ENCODE results near the gene CLOCK. TPM values are rescaled to one million over a fixed set of nuclear protein-coding genes. Genes with fewer than 3 reads are reported as not detected.

CLOCK gene
- total RNA-seq, 1 donor from 2014 or later: 34.4 TPM

DNA sequence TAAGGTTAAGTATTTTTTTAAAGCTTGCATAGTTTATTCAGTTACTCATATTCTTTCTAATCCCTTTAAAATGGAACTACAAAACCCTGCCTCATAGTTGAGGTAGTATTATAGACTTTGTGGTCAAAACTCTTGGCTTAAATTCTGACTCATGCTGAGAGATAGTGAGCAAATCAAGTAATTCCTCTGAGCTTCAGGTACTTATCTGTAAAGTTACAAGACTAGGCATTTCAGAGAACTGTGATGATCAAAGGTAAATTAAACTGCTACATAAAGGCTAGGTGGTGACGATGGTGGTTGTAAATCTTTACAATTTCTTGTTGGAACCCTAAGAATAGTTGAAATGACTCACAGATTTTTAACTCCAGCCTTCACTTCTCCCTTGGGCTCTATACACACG lies 3.2 kb upstream of the CLOCK start:
- intact Hi-C loops (cut with DNase I): no loop called here
- no peak for TF ChIP-seq POLR2A (IDR thresholded peaks at IDR 0.05)
- TF ChIP-seq, protein P1, sequence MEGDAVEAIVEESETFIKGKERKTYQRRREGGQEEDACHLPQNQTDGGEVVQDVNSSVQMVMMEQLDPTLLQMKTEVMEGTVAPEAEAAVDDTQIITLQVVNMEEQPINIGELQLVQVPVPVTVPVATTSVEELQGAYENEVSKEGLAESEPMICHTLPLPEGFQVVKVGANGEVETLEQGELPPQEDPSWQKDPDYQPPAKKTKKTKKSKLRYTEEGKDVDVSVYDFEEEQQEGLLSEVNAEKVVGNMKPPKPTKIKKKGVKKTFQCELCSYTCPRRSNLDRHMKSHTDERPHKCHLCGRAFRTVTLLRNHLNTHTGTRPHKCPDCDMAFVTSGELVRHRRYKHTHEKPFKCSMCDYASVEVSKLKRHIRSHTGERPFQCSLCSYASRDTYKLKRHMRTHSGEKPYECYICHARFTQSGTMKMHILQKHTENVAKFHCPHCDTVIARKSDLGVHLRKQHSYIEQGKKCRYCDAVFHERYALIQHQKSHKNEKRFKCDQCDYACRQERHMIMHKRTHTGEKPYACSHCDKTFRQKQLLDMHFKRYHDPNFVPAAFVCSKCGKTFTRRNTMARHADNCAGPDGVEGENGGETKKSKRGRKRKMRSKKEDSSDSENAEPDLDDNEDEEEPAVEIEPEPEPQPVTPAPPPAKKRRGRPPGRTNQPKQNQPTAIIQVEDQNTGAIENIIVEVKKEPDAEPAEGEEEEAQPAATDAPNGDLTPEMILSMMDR (IDR thresholded peaks at IDR 0.05): no peak
- no peak for TF ChIP-seq POLR2AphosphoS5 (IDR thresholded peaks at IDR 0.05; ENCODE audit: insufficient read depth in 1 of 2, low read depth in 1 of 2)

DNA sequence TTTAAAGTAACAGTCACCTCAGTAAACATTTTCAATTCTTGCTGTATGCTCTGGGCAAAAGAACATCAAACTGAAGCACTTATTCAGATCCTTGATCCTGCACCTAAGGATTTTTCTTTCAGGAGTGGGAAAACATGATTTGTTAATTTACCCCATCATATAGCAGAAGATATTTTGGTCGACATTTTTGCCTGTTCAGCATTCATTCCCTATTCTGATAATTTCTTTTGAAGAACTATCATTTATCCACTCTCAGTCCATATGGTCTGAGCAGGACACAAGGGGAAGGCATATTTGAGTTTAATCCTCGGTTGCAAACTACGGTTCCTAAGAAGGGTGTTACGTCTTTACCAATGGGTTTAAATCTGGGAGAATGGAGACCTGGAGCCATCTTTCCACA lies 1.2 kb upstream of the CLOCK start:
- Histone ChIP-seq H3K9me3 (no peaks in the 10 kb centered on the region), H3K36me3 (no peaks in the 10 kb centered on the region), H3K27me3 (no peaks in the 10 kb centered on the region), H3K4me1 (peaks cover 22% of the 10 kb centered on the region), H3K4me3 (peak overlapping the region; percentile 82 to 93), H3K27ac (peak overlapping the region; percentile 99)
- no peak for DNase-seq (ENCODE audit: extremely low spot score in 2 of 2)
- intact Hi-C loops (cut with DNase I): loop anchor here (2.0 kb wide), 2 partner anchors 151 to 201 kb away; partner anchors contain the start of gene SRD5A3
- no peak for TF ChIP-seq POLR2AphosphoS5 (IDR thresholded peaks at IDR 0.05; ENCODE audit: insufficient read depth in 1 of 2, low read depth in 1 of 2)
- TF ChIP-seq, protein P1 (IDR thresholded peaks at IDR 0.05): no peak
- no peak for TF ChIP-seq POLR2A (IDR thresholded peaks at IDR 0.05)

More for the DNA sequence above, 3.2 kb upstream of the CLOCK start:
- H3K4me3 ChIP-seq: no peak overlapping the region
- no peaks in the 10 kb centered on the region for H3K9me3 ChIP-seq
- H3K36me3 ChIP-seq: no peaks in the 10 kb centered on the region
- no peak for DNase-seq (ENCODE audit: extremely low spot score in 2 of 2)
- peaks cover 18% of the 10 kb centered on the region for H3K4me1 ChIP-seq
- no peaks in the 10 kb centered on the region for H3K27me3 ChIP-seq
- no peak overlapping the region for H3K27ac ChIP-seq

DNA sequence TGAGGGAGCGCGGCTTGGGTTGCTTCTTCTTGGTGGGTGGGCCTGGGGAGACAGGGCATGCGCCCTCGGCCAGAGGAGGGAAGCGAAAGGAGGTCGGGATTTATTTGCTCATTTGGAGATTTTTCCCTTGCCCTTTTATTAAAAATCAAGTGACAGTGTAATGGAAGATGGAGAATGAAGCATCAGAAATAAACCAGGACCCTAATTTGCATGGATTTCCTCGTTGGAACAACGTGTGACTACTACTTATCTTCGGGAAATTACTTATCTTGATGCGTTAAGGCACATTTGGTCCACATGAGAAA lies 709 bp upstream of the CLOCK start:
- DNase-seq (ENCODE audit: extremely low spot score in 2 of 2): no peak
- TF ChIP-seq POLR2A (IDR thresholded peaks at IDR 0.05): no peak
- TF ChIP-seq, protein P1 (IDR thresholded peaks at IDR 0.05): no peak
- no peak for TF ChIP-seq POLR2AphosphoS5 (IDR thresholded peaks at IDR 0.05; ENCODE audit: insufficient read depth in 1 of 2, low read depth in 1 of 2)
- no peaks in the 10 kb centered on the region for H3K27me3 ChIP-seq

DNA sequence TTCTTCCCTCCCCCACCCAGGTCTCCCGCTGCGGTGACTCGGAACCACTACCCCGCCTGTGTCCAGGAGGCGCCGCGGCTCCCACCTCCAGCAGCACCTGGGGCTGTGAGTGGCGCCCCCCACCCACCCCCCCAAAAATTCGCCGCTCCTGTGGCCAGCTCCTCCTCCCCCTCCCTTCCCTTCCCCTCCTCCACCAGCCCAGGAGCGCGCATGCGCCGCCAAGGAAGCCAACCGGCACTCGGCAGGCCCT lies 278 bp downstream of the CLOCK start:
- Histone ChIP-seq H3K4me3 (peak overlapping the region; percentile 82 to 93), H3K27me3 (no peaks in the 10 kb centered on the region), H3K36me3 (no peaks in the 10 kb centered on the region), H3K9me3 (no peaks in the 10 kb centered on the region), H3K4me1 (peaks cover 22% of the 10 kb centered on the region), H3K27ac (peak overlapping the region; percentile 99)
- intact Hi-C loops (cut with DNase I): loop anchor here (2.0 kb wide), 2 partner anchors 150 to 200 kb away; partner anchors contain the start of gene SRD5A3
- TF ChIP-seq, protein P1 (IDR thresholded peaks at IDR 0.05): no peak
- TF ChIP-seq POLR2AphosphoS5 (IDR thresholded peaks at IDR 0.05; ENCODE audit: insufficient read depth in 1 of 2, low read depth in 1 of 2): no peak
- no peak for TF ChIP-seq POLR2A (IDR thresholded peaks at IDR 0.05)
- no peak for DNase-seq (ENCODE audit: extremely low spot score in 2 of 2)

More for the DNA sequence above, 709 bp upstream of the CLOCK start:
- Histone ChIP-seq H3K27ac (peak overlapping the region; percentile 99), H3K4me1 (peaks cover 22% of the 10 kb centered on the region), H3K9me3 (no peaks in the 10 kb centered on the region), H3K36me3 (no peaks in the 10 kb centered on the region), H3K4me3 (peak overlapping the region; percentile 82 to 93)
- intact Hi-C loops (cut with DNase I): loop anchor here (2.0 kb wide), 2 partner anchors 151 to 201 kb away; partner anchors contain the start of gene SRD5A3

DNA sequence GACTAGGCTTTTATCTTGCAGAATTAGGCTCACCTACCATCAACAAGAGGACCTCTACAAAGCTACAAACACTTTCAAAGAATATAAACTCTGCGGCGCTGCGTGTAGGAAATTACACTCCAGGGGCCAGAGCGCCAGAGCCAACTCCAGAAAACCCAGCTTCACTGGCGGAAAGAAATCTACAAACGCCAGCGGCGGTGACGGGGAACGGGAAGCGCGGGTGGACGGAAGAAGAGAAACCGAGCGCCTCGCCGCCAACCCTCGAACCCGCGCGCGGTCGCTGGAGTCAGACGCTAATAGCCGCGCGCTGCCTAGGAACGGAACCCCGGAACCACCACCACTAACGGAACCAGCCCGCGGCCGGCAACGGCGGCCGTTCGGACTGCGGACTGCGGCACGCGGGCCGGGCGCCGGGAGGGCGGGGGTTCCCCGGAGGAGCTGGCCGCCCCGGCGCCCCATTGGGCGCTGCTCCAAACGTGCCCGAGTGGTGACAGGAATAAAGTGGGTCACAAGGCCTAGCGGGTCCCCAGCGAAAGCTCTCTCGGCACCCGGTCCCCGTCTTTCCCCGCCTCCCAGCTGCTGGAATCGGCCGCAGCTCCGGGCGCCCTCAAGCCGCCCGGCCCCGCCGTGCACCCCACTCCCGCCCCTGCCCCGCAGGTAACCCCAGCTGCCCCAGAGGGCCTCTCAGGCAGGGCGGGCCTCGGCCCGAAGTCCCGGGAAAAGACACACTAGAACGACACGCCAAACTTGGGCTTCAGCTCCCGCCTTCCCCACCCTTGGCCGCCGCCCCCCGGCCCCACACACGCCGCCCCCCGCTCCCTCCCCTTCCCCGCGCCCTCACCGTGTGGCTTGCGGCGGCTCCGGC lies 836 bp downstream of the CLOCK start:
- H3K9me3 ChIP-seq: no peaks in the 10 kb centered on the region
- peak overlapping the region; percentile 99 for H3K27ac ChIP-seq
- H3K36me3 ChIP-seq: no peaks in the 10 kb centered on the region
- intact Hi-C loops (cut with DNase I): loop anchor here (2.0 kb wide), 2 partner anchors 149 to 199 kb away; partner anchors contain the start of gene SRD5A3
- no peaks in the 10 kb centered on the region for H3K27me3 ChIP-seq
- DNase-seq (ENCODE audit: extremely low spot score in 2 of 2): no peak
- H3K4me1 ChIP-seq: peaks cover 22% of the 10 kb centered on the region
- H3K4me3 ChIP-seq: peak overlapping the region; percentile 82 to 93
- TF ChIP-seq, protein P1 (IDR thresholded peaks at IDR 0.05): no peak
- TF ChIP-seq POLR2AphosphoS5 (IDR thresholded peaks at IDR 0.05; ENCODE audit: insufficient read depth in 1 of 2, low read depth in 1 of 2) (no peak), POLR2A (IDR thresholded peaks at IDR 0.05) (no peak)
